HepG2 (cell line): ENCODE results near the gene PIGL. TPM values are rescaled to one million over a fixed set of nuclear protein-coding genes. Genes with fewer than 3 reads are reported as not detected.

ENCODE experiments used
- ETS1 ChIP-seq: sonication (generic); formaldehyde crosslinking; IDR thresholded peaks from 2 replicates; pipeline ENCODE4 v1.4.0; 2020; ENCODE audit warnings: missing genetic modification reagents
- KLF11 ChIP-seq: IDR thresholded peaks from 2 replicates; pipeline ENCODE4 v1.6.1; 2016; ENCODE audit warnings: missing compliant biosample characterization
- POLR2AphosphoS2 ChIP-seq: IDR thresholded peaks from 2 replicates; pipeline ENCODE4 v1.6.1; 2011; ENCODE audit warnings: low read depth, low read length, improper control_type of control experiment
- REST ChIP-seq, 2 experiments: IDR thresholded peaks; 2 replicates each; pipeline ENCODE4 v1.6.1; 2011 to 2012; ENCODE audit warnings: low read length in 2 of 2, borderline replicate concordance in 1 of 2, low read depth in 1 of 2, mild to moderate bottlenecking in 1 of 2, moderate library complexity in 1 of 2
- SMAD1 ChIP-seq: sonication (generic); formaldehyde crosslinking; IDR thresholded peaks from 2 replicates; pipeline ENCODE4 v1.4.0; 2020; ENCODE audit warnings: missing genetic modification reagents, low read depth, mild to moderate bottlenecking, borderline replicate concordance
- SNRNP70 ChIP-seq: fragments of 200-400 bp; formaldehyde crosslinking; IDR thresholded peaks from 2 replicates; pipeline ENCODE4 v1.6.1; 2017; ENCODE audit warnings: mild to moderate bottlenecking, low read depth, low read length, moderate library complexity
- ZBTB8A ChIP-seq: sonication (generic); formaldehyde crosslinking; IDR thresholded peaks from 2 replicates; pipeline ENCODE4 v1.4.0; 2020; ENCODE audit warnings: mild to moderate bottlenecking, low read depth, missing genetic modification reagents, borderline replicate concordance
- ZNF142 ChIP-seq: sonication (generic); formaldehyde crosslinking; IDR thresholded peaks from 2 replicates; pipeline ENCODE4 v1.4.0; 2020; ENCODE audit warnings: missing genetic modification reagents
- ZNF18 ChIP-seq: sonication (generic); formaldehyde crosslinking; IDR thresholded peaks from 2 replicates; pipeline ENCODE4 v1.8.0; 2022; ENCODE audit warnings: mild to moderate bottlenecking, missing genetic modification reagents; ENCODE audit not compliant: insufficient replicate concordance
- ZNF251 ChIP-seq: sonication (generic); formaldehyde crosslinking; IDR thresholded peaks from 2 replicates; pipeline ENCODE4 v1.9.0; 2021; ENCODE audit warnings: mild to moderate bottlenecking, missing genetic modification reagents
- ZNF367 ChIP-seq: sonication (generic); formaldehyde crosslinking; IDR thresholded peaks from 2 replicates; pipeline ENCODE4 v1.4.0; 2020; ENCODE audit warnings: missing genetic modification reagents, borderline replicate concordance
- ZNF543 ChIP-seq: sonication (generic); formaldehyde crosslinking; IDR thresholded peaks from 2 replicates; pipeline ENCODE4 v1.4.0; 2020; ENCODE audit warnings: mild to moderate bottlenecking, missing genetic modification reagents
- ZNF563 ChIP-seq: sonication (generic); formaldehyde crosslinking; IDR thresholded peaks from 2 replicates; pipeline ENCODE4 v1.8.0; 2022; ENCODE audit warnings: mild to moderate bottlenecking, moderate library complexity, missing genetic modification reagents
- ZNF672 ChIP-seq: sonication (generic); formaldehyde crosslinking; IDR thresholded peaks from 2 replicates; pipeline ENCODE4 v1.8.1; 2022; ENCODE audit warnings: missing genetic modification reagents
- ZNF761 ChIP-seq: sonication (generic); formaldehyde crosslinking; conservative IDR thresholded peaks from 2 replicates; pipeline ENCODE4 v1.4.0; 2020; ENCODE audit warnings: mild to moderate bottlenecking, missing genetic modification reagents
- ZZZ3 ChIP-seq: sonication (generic); formaldehyde crosslinking; IDR thresholded peaks from 2 replicates; pipeline ENCODE4 v1.4.0; 2020; ENCODE audit warnings: missing genetic modification reagents, mild to moderate bottlenecking, borderline replicate concordance
- polyA plus RNA-seq, 8 experiments: library from polyadenylated mRNA; depleted of rRNA in 3 of 8; stranded (reverse) in 7 of 8; unstranded in 1 of 8; fragments of >200 nt; fragmentation: Illumina TruSeq in 4 of 8; extraction: Trizol in 4 of 8; gene quantifications; 2 replicates each; pipeline versions ENCODE4 v1.2.1 to v1.2.3, GENCODE V29; 2011 to 2016; ENCODE audit warnings: low read depth in 4 of 8, missing spikeins in 1 of 8, mixed read lengths in 1 of 8; ENCODE audit not compliant: insufficient read depth in 1 of 8
- total RNA-seq, 5 experiments: library from RNA; depleted of rRNA; stranded (reverse); fragments of >200 nt; fragmentation: Illumina TruSeq; extraction: Trizol; gene quantifications; 2 replicates each; pipeline ENCODE4 v1.2.3, GENCODE V29; 2016; ENCODE audit warnings: low read depth in 1 of 5

Gene PIGL
- total and polyA plus RNA-seq, 2 of the 13 experiments (the other 11 are each of a cell fraction or from before 2014, with no cell fraction given) = 28.5 to 63.8 TPM

GRCh38 chr17:16215273-16215964 lies 1.6 kb upstream of the PIGL start, which contains the start of gene NCOR1 (continued):
- TF ChIP-seq REST (IDR thresholded peaks at IDR 0.05; ENCODE audit: borderline replicate concordance in 1 of 2, low read depth in 1 of 2, low read length in 2 of 2) = peak in 1 of 2 experiments; percentile 54; a peak in 1 of 4 replicates
- TF ChIP-seq ZNF142 = no peak
- TF ChIP-seq ETS1 (CRISPR knock-in tag) = no peak; the same call in 1 of the 2 replicates
- no peak for TF ChIP-seq ZNF251 (CRISPR knock-in tag)
- peak; percentile 60; the same call in 1 of the 2 replicates for TF ChIP-seq ZNF543
- no peak for TF ChIP-seq ZNF672 (CRISPR knock-in tag)
- TF ChIP-seq ZZZ3 (CRISPR knock-in tag) = peak; percentile 94
- no peak for TF ChIP-seq KLF11 (CRISPR knock-in tag)
- no peak for TF ChIP-seq SMAD1 (CRISPR knock-in tag)
- TF ChIP-seq ZNF563 (CRISPR knock-in tag) = peak; percentile 71
- TF ChIP-seq POLR2AphosphoS2 = no peak
- TF ChIP-seq ZBTB8A (CRISPR knock-in tag) = no peak
- peak; percentile 75 for TF ChIP-seq ZNF18 (CRISPR knock-in tag)
- no peak for TF ChIP-seq SNRNP70
- peak; percentile 71; the same call in 1 of the 2 replicates for TF ChIP-seq ZNF761 (CRISPR knock-in tag)
- no peak; the same call in 1 of the 2 replicates for TF ChIP-seq ZNF367 (CRISPR knock-in tag)
